AG10803 (cell line): ENCODE results near the gene SPACA9.

Source experiments
- DNase-seq: peaks from one replicate; pipeline ENCODE4 v3.0.0; 2010; ENCODE audit warnings: low read depth
- H3K4me3 ChIP-seq: 2 replicates; pipeline ENCODE4 v1.5.1; 2011; ENCODE audit warnings: mild to moderate bottlenecking, low read length, control low read depth
- TF ChIP-seq, protein P1 (sequence below): conservative IDR thresholded peaks from 2 replicates; pipeline ENCODE4 v1.5.1; 2011; ENCODE audit warnings: mild to moderate bottlenecking, low read length, control low read depth, inconsistent platforms

The SPACA9 gene

DNA sequence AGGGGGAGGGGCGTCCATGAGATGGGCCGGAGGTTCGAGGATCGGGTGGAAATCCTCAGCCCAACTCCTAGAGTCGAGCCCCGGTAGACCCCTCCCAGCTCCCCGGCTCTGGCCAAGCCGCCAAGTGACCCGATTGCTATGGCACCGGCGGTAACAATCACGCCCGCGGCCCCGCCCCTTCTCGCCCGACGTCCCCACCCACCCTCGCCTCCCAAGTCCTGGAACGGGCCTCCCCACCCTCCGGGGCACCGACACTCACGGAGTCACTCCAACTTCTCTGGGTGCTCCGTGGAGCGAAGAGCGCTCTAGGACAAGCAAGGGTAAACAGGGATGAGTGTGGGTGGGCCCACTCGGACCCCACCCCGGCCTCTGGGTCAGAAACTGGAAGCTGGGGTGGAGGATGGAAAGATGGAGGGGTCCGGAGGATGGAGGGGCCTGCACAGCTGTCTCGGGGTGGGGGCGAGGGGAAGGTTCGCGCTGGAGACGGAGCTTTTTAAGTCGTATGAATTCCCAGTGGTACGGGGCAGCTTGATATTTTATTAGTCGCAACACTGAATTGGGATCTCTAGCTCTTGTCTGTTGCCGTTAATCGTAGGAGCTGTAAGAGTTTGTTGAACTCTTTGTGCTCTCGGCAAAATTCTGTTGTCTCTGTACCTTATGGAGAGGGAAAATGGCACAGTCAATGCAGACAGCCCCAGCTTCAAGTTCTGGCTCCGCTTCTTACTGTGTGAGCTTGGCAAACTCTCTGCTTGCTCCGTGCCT is at the start of gene SPACA9:
SPACA9 (plus strand) TSS at position 204 of the 762 bp plus-strand sequence. CDS start 5,050 bp downstream, outside the sequence.
- DNase-seq: peak; percentile 64
- peak within 1 kb of the TSS; percentile 98 for H3K4me3 ChIP-seq

GRCh38 chr9:132832171-132832881 is 46.4 kb upstream of the SPACA9 start:
- DNase-seq: no peak
- TF ChIP-seq, protein P1, sequence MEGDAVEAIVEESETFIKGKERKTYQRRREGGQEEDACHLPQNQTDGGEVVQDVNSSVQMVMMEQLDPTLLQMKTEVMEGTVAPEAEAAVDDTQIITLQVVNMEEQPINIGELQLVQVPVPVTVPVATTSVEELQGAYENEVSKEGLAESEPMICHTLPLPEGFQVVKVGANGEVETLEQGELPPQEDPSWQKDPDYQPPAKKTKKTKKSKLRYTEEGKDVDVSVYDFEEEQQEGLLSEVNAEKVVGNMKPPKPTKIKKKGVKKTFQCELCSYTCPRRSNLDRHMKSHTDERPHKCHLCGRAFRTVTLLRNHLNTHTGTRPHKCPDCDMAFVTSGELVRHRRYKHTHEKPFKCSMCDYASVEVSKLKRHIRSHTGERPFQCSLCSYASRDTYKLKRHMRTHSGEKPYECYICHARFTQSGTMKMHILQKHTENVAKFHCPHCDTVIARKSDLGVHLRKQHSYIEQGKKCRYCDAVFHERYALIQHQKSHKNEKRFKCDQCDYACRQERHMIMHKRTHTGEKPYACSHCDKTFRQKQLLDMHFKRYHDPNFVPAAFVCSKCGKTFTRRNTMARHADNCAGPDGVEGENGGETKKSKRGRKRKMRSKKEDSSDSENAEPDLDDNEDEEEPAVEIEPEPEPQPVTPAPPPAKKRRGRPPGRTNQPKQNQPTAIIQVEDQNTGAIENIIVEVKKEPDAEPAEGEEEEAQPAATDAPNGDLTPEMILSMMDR: no peak
- no peak overlapping the region for H3K4me3 ChIP-seq

More for the DNA sequence above, at the start of gene SPACA9:
- TF ChIP-seq, protein P1: no peak

DNA sequence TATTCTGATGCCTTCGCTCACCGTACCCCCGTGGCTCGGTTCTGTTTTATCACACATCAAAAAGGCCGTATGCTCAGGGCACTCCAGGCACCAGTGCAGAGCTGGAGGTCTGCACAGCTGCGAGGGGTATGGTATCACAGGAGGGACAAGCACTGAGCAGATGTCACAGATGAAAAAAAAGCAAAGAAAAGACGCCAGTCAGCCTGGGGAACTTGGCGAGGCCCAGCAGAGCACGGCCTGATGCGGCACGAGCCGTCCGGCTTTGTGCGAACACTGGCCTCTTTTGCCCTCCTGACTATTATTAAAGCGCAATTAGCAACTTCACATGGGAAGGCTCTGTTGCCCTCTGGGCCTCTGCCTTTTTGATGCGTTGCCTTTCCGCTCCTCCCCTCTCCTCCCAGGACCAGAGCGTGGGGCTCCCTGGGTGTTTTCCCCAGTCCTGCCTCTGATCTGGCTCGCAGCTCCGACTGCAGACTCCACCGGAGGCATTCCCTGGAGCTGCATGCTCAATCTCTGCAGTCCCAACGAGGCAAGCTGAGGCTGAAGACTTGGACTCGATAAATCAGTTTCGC is 45.1 kb upstream of the SPACA9 start:
- H3K4me3 ChIP-seq: no peak overlapping the region
- no peak for DNase-seq
- TF ChIP-seq, protein P1: no peak

GRCh38 chr9:132834343-132834742 is 44.4 kb upstream of the SPACA9 start:
- TF ChIP-seq, protein P1: no peak
- no peak overlapping the region for H3K4me3 ChIP-seq
- DNase-seq: no peak

- DNase-seq: no peak
- TF ChIP-seq, protein P1: no peak
- H3K4me3 ChIP-seq: no peak overlapping the region
These were observed 41.0 kb upstream of the SPACA9 start for GRCh38 chr9:132837501-132838286.

- no peak overlapping the region for H3K4me3 ChIP-seq
- TF ChIP-seq, protein P1: no peak
- DNase-seq: no peak
These were observed 40.4 kb upstream of the SPACA9 start for GRCh38 chr9:132838291-132838690.
